ENCODE measurements around the gene UNC45A.

- TF ChIP-seq EZH2 (IDR thresholded peaks at IDR 0.05; ENCODE audit: borderline replicate concordance, low read length), result no peak
- no peak for TF ChIP-seq CTCF (IDR thresholded peaks at IDR 0.05; ENCODE audit: low read length)
Measured at GRCh38 chr15:90901175-90902039, 33.7 kb upstream of the UNC45A start.

Data from OCI-LY1 (cell line).